H1 (cell line): ENCODE measurements around the gene CBFA2T2. TPM values are rescaled to one million over a fixed set of nuclear protein-coding genes. Genes with fewer than 3 reads are reported as not detected.

Experiments used
- CTCF ChIP-seq, 3 experiments: IDR thresholded peaks; 1 replicate in 2 of 3; 2 replicates in 1 of 3; pipeline versions ENCODE4 v1.5.1 to v1.6.1; 2011; ENCODE audit warnings: low read length in 3 of 3, mild to moderate bottlenecking in 3 of 3, inconsistent platforms in 2 of 3, low read depth in 1 of 3, moderate library complexity in 1 of 3; ENCODE audit not compliant: insufficient read depth in 1 of 3; ENCODE audit errors: control extremely low read depth in 1 of 3
- KDM1A ChIP-seq: fragments of 200-600, 300-600 bp; sonication (generic); IDR thresholded peaks from 2 replicates; pipeline ENCODE4 v1.7.1; 2016; ENCODE audit warnings: mild to moderate bottlenecking, low read length, borderline replicate concordance
- POLR2AphosphoS5 ChIP-seq: IDR thresholded peaks from 2 replicates; pipeline ENCODE4 v1.6.1; 2011; ENCODE audit warnings: low read depth, low read length
- POU5F1 ChIP-seq: IDR thresholded peaks from 2 replicates; pipeline ENCODE4 v1.6.1; 2011; ENCODE audit warnings: low read depth, mild to moderate bottlenecking, low read length, moderate library complexity
- SIRT6 ChIP-seq: IDR thresholded peaks from one replicate; pipeline ENCODE4 v1.7.1; 2012; ENCODE audit warnings: low read length, inconsistent platforms
- TEAD4 ChIP-seq: IDR thresholded peaks from 2 replicates; pipeline ENCODE4 v1.6.1; 2012; ENCODE audit warnings: low read depth, low read length, inconsistent platforms, mixed read lengths
- polyA plus RNA-seq, 7 experiments: library from polyadenylated mRNA; depleted of rRNA in 3 of 7; stranded (reverse) in 5 of 7; unstranded in 2 of 7; fragments of >200 nt in 5 of 7; fragments of 200-250 nt in 2 of 7; gene quantifications; 1 replicate in 5 of 7; 2 replicates in 1 of 7; 4 replicates in 1 of 7; pipeline versions ENCODE4 v1.2.1 to v1.2.3, GENCODE V29; 2011 to 2013; ENCODE audit warnings: missing spikeins in 2 of 7, mixed read lengths in 2 of 7
- total RNA-seq: library from RNA; stranded (reverse); fragmentation: NEBNext Ultra II Directional; extraction: Animal tissue kit (Norgen Biotek cat#: 25700); gene quantifications from 2 replicates; pipeline ENCODE4 v1.2.1, GENCODE V29; 2021

The CBFA2T2 gene
- total and polyA plus RNA-seq, 2 of the 8 experiments (the other 6 are each of a cell fraction or from before 2014, with no cell fraction given), result 11.6 to 12.9 TPM

- TF ChIP-seq CTCF (IDR thresholded peaks at IDR 0.05; ENCODE audit: control extremely low read depth in 1 of 3, insufficient read depth in 1 of 3, low read depth in 1 of 3, low read length in 3 of 3) (no peak), POLR2AphosphoS5 (no peak), SIRT6 (no peak), TEAD4 (no peak), POU5F1 (no peak), KDM1A (no peak)
Measured at GRCh38 chr20:33611106-33611505, 121.2 kb downstream of the CBFA2T2 start (continued).
